Hepatocyte (in vitro differentiated cells): ENCODE measurements around the gene ZNF470. TPM values are rescaled to one million over a fixed set of nuclear protein-coding genes. Genes with fewer than 3 reads are reported as not detected.

Source experiments
- DNase-seq: peaks from one replicate; pipeline ENCODE4 v3.0.0-alpha.2; 2016; ENCODE audit warnings: low spot score
- H2AFZ ChIP-seq: fragments of 200-600 bp; sonication (generic); 2 replicates; pipeline ENCODE4 v1.6.0; 2016; ENCODE audit warnings: antibody characterized with exemption, mild to moderate bottlenecking
- H3K27ac ChIP-seq: fragments of 200-600 bp; sonication (generic); 2 replicates; pipeline ENCODE4 v1.5.1; 2016; ENCODE audit warnings: mild to moderate bottlenecking
- H3K27me3 ChIP-seq: fragments of 200-600 bp; sonication (generic); 2 replicates; pipeline ENCODE4 v1.6.1; 2016
- H3K36me3 ChIP-seq: fragments of 200-600 bp; sonication (generic); replicated peaks from 2 replicates; pipeline ENCODE4 v1.5.1; 2016; ENCODE audit warnings: low read depth; ENCODE audit not compliant: insufficient read depth
- H3K4me1 ChIP-seq: fragments of 200-600 bp; sonication (generic); 2 replicates; pipeline ENCODE4 v1.5.1; 2016; ENCODE audit warnings: mild to moderate bottlenecking, moderate library complexity; ENCODE audit not compliant: insufficient read depth
- H3K4me2 ChIP-seq: fragments of 200-600 bp; sonication (generic); 2 replicates; pipeline ENCODE4 v1.6.0; 2016
- H3K4me3 ChIP-seq: fragments of 200-600 bp; sonication (generic); 2 replicates; pipeline ENCODE4 v1.5.1; 2016; ENCODE audit warnings: mild to moderate bottlenecking
- H3K79me2 ChIP-seq: fragments of 200-600 bp; sonication (generic); 2 replicates; pipeline ENCODE4 v1.6.0; 2017; ENCODE audit warnings: mild to moderate bottlenecking
- H3K9me2 ChIP-seq: fragments of 200-600 bp; sonication (generic); replicated peaks from 2 replicates; pipeline ENCODE4 v1.6.0; 2017; ENCODE audit warnings: mild to moderate bottlenecking; ENCODE audit not compliant: insufficient read depth
- H3K9me3 ChIP-seq: fragments of 200-600 bp; sonication (generic); 2 replicates; pipeline ENCODE4 v1.5.1; 2016; ENCODE audit warnings: low read depth, mild to moderate bottlenecking
- H4K20me1 ChIP-seq: fragments of 200-600 bp; sonication (generic); 2 replicates; pipeline ENCODE4 v1.6.0; 2016; ENCODE audit warnings: mild to moderate bottlenecking; ENCODE audit not compliant: insufficient read depth, poor library complexity, severe bottlenecking
- CTCF ChIP-seq: fragments of 200-600 bp; sonication (generic); IDR thresholded peaks from 2 replicates; pipeline ENCODE4 v1.5.1; 2016; ENCODE audit warnings: antibody characterized with exemption, mild to moderate bottlenecking; ENCODE audit not compliant: poor library complexity
- EZH2 ChIP-seq: fragments of 200-600 bp; sonication (generic); IDR thresholded peaks from 2 replicates; pipeline ENCODE4 v1.6.1; 2016; ENCODE audit warnings: antibody characterized with exemption, mild to moderate bottlenecking, borderline replicate concordance
- EZH2phosphoT487 ChIP-seq: fragments of 200-600 bp; sonication (generic); IDR thresholded peaks from one replicate; pipeline ENCODE4 v1.6.1; 2018; ENCODE audit warnings: antibody characterized with exemption, mild to moderate bottlenecking, low read depth, moderate library complexity; ENCODE audit not compliant: unreplicated experiment, severe bottlenecking
- WGBS: methylation state at CpG from one replicate; pipeline ENCODE4 v1.1.6; 2016; ENCODE audit warnings: low lambda C conversion rate; ENCODE audit errors: missing lambda C conversion rate; 5-methylcytosine and 5-hydroxymethylcytosine counted together
- polyA plus RNA-seq: library from polyadenylated mRNA; unstranded; fragments of >200 nt; fragmentation: Nextera tagmentation; extraction: Ambion mirVana; gene quantifications from 2 replicates; pipeline ENCODE4 v1.2.1, GENCODE V29; 2016
- total RNA-seq: library from RNA; depleted of rRNA; stranded (reverse); fragments of >200 nt; gene quantifications from 2 replicates; pipeline ENCODE4 v1.2.3, GENCODE V29; 2014

ZNF470 gene
- total and polyA plus RNA-seq, 2 experiments from 2014 or later, result 1.7 to 4.9 TPM

- no peak for DNase-seq
- no peaks in the 10 kb centered on the region for H3K79me2 ChIP-seq
- TF ChIP-seq CTCF (no peak), EZH2 (no peak), EZH2phosphoT487 (no peak)
- 67% methylated on average over 2 of the region's 2 CpGs for WGBS
- H3K27me3 ChIP-seq, result no peaks in the 10 kb centered on the region
- peaks cover 22% of the 10 kb centered on the region for H3K36me3 ChIP-seq
- H3K4me3 ChIP-seq, result peak overlapping the region; percentile 1
- no peaks in the 10 kb centered on the region for H3K4me1 ChIP-seq
- no peak overlapping the region for H3K27ac ChIP-seq
- H2AFZ ChIP-seq, result no peak overlapping the region
- no peak overlapping the region for H3K4me2 ChIP-seq
- H3K9me2 ChIP-seq, result no peaks in the 10 kb centered on the region
- H3K9me3 ChIP-seq, result peaks cover 82% of the 10 kb centered on the region
- H4K20me1 ChIP-seq, result no peaks in the 10 kb centered on the region
Observed at GRCh38 chr19:56572589-56572988, 5.3 kb downstream of the ZNF470 start.

DNA sequence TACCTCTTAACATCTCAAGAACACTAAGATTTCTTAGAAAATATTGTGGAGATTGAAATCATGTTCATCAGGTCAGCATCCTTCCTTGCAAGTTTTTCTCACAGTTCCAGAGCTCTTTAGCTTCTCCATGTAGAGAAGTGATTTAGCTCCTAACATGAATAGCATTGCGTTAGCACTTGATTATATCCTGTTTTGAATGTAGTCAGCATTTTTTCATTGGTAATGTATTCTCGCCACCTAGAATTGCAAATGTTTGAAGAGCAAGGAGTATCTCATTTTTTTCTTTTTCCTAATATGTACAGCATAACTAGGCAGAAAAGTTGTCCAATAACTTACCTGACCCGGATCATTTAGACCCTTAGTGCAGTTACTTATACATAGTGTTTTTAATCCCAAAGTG, 6.6 kb downstream of the ZNF470 start:
- WGBS, result 98% methylated on average over 3 of the region's 3 CpGs
- peaks cover 21% of the 10 kb centered on the region for H3K36me3 ChIP-seq
- peaks cover 90% of the 10 kb centered on the region for H3K9me3 ChIP-seq

GRCh38 chr19:56577719-56578602, 10.7 kb downstream of the ZNF470 start:
- Histone ChIP-seq H3K4me3 (no peak overlapping the region), H3K36me3 (peaks cover 18% of the 10 kb centered on the region), H3K27ac (no peak overlapping the region), H2AFZ (no peak overlapping the region), H3K79me2 (no peaks in the 10 kb centered on the region), H3K9me3 (peaks cover 94% of the 10 kb centered on the region), H4K20me1 (no peaks in the 10 kb centered on the region), H3K4me1 (no peaks in the 10 kb centered on the region), H3K4me2 (no peak overlapping the region), H3K27me3 (no peaks in the 10 kb centered on the region), H3K9me2 (no peaks in the 10 kb centered on the region)
- no peak for TF ChIP-seq EZH2
- no peak for TF ChIP-seq CTCF
- no peak for TF ChIP-seq EZH2phosphoT487
- no peak for DNase-seq
- 97% methylated on average over 11 of the region's 11 CpGs for WGBS

More for the DNA sequence above, 6.6 kb downstream of the ZNF470 start:
- no peak overlapping the region for H2AFZ ChIP-seq
- H3K27me3 ChIP-seq, result no peaks in the 10 kb centered on the region
- no peaks in the 10 kb centered on the region for H4K20me1 ChIP-seq
- no peaks in the 10 kb centered on the region for H3K9me2 ChIP-seq
- no peak overlapping the region for H3K27ac ChIP-seq
- no peaks in the 10 kb centered on the region for H3K4me1 ChIP-seq
- no peak overlapping the region for H3K4me3 ChIP-seq
- DNase-seq, result no peak
- no peak overlapping the region for H3K4me2 ChIP-seq
- TF ChIP-seq EZH2 (no peak), EZH2phosphoT487 (no peak)
- H3K79me2 ChIP-seq, result no peaks in the 10 kb centered on the region

DNA sequence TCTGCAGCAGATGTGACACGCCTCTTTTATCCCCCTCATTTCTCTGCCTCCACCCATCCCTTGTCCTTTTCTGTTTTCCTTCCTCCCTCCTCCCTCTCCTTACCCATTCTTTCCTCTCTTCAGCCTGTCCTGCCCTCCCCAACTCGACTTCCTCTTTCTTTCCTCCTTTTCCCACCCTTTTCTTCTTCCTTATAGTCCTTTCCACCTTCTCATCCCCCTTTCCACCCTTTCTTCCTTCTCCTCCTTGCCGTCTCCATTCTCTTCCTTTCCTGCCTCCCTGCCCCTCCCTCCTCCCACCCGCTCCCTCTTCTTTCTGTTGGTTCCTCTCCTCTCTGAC, 27.1 kb downstream of the ZNF470 start:
- H3K9me2 ChIP-seq, result no peaks in the 10 kb centered on the region
- H3K9me3 ChIP-seq, result peaks cover 10% of the 10 kb centered on the region
- H4K20me1 ChIP-seq, result no peaks in the 10 kb centered on the region
- no peak for DNase-seq
- WGBS, result 96% methylated on average over 2 of the region's 4 CpGs
- no peak overlapping the region for H3K4me3 ChIP-seq
- peak overlapping the region; percentile 13 for H2AFZ ChIP-seq
- peak overlapping the region; percentile 89 for H3K4me2 ChIP-seq
- H3K36me3 ChIP-seq, result no peaks in the 10 kb centered on the region
- TF ChIP-seq EZH2 (no peak), CTCF (no peak), EZH2phosphoT487 (no peak)
- no peaks in the 10 kb centered on the region for H3K27me3 ChIP-seq
- H3K79me2 ChIP-seq, result peaks cover 42% of the 10 kb centered on the region
- peaks cover 5% of the 10 kb centered on the region for H3K4me1 ChIP-seq
- H3K27ac ChIP-seq, result no peak overlapping the region
